Stimulated activated CD8-positive, alpha-beta memory T cell treated with anti-CD3 and anti-CD28 coated beads, Interleukin-4, amount 100 ng/mL, for 24 hours (primary cell): ENCODE data around the gene CCR6.
"Not testable (repeated sequence)": the region's sequence is repeated elsewhere in the genome, so short reads cannot be mapped to it uniquely, and the experiment has no call there.

ENCODE experiments used
- DNase-seq: peaks from one replicate; pipeline ENCODE4 v3.0.0-alpha.2; 2020; ENCODE audit warnings: low read depth

Gene CCR6

DNA sequence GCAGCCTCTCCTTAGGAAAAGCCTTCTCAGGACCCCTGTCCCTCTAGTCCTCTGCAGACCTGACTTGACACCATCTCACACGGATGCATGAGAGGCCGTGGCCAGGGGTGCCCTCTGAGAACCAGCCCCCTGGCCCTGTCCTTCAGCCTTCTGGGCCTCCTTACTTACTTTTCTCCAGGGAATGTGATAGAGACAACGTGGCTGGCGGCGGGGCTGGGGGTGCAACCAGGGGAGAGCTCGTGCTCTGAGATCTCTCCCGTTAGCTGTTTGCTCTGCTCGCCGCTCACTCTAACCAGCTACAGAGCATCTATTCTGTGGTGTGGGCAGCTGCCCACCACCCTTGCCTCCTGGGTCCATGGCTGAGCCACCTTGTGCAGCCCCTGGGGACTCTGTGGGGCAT is 20.1 kb downstream of the CCR6 start:
- no peak for DNase-seq

- no peak for DNase-seq
Measured at GRCh38 chr6:167145461-167145860, 22.6 kb downstream of the CCR6 start.

DNA sequence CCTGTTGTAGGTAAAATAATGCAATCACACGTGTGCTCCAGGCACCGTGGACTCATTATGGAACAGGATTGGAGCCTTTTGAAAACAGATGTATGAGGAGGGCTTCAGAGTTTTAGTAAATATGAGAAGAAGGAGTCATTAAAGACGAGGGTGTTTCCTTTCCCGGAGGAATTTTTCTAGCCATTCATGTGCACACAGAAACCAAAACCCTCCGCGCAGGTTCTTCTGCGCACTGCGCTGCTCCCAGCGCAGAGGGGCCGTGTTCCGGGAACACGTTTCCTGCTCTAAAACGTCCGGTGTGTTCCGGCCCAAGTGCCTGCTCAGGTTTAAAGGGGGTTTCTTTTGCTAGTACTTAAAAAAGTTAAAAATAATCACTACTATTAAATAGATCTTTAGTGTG is 23.2 kb downstream of the CCR6 start:
- no peak for DNase-seq

- no peak for DNase-seq
Measured at GRCh38 chr6:167146977-167147376, 24.1 kb downstream of the CCR6 start.

DNA sequence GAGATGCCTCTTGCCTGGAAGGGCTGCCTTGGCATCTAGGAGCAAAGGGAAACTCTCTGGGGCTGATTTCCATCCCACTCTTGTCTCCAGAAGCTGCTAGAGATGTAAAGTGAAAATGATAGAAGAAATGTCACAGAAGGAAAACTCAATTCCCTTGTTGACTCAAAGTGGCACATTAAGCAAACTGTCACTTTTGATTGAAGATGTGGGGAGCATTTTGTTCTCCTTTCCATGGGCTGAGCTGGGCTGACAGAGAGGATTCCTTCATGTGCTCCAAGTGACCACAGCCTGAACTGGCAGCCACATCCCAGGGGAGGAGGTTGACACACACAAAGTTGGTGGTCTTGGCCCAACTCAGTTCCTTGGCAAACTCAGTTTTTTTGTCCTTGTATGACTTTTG is 25.1 kb downstream of the CCR6 start:
- DNase-seq: no peak

- DNase-seq: no peak
Measured at GRCh38 chr6:167148997-167149396, 26.1 kb downstream of the CCR6 start.

- no peak for DNase-seq
Measured at GRCh38 chr6:167150941-167151549, 28.1 kb downstream of the CCR6 start.

DNA sequence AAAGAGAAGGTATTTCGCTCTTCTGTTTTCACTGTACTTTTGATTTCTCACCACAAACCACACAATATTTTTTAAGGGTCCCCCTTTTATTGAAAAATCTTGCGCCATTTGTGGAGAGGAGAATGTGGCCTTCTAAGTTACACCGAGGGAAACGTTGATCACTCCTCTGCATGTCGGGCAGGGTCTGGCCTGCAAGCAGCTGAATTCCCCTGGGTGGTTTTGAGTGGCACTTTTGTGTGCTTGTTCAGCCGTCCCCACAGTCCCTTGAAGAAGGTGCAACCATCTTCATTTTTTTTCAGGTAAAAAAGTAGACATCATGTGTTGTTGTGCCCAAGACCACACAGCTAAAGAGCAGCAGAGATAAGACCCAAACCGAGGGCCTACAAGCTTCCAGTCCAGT is 28.8 kb downstream of the CCR6 start:
- DNase-seq: no peak

DNA sequence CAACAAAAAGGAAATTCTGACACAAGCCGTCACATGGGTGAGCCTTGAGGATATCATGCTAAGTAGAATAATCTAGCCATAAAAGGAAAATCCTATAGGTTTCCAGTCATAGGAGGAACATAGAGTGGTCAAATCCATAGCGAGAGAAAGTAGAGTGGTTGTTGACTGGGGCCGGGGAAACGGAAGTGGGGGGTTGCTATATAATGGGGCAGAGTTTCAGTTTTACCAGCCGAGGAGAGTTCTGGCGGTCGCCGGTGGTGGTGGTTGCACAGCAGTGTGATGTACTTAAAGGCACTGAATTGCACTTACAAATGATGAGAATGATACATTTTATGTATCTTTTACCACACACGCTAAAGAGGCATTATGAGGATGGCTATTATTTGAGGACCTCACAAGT is 30.0 kb downstream of the CCR6 start:
- no peak for DNase-seq

GRCh38 chr6:167153521-167153959 is 30.6 kb downstream of the CCR6 start:
- no peak for DNase-seq

GRCh38 chr6:167154291-167154690 is 31.4 kb downstream of the CCR6 start:
- DNase-seq: no peak

DNA sequence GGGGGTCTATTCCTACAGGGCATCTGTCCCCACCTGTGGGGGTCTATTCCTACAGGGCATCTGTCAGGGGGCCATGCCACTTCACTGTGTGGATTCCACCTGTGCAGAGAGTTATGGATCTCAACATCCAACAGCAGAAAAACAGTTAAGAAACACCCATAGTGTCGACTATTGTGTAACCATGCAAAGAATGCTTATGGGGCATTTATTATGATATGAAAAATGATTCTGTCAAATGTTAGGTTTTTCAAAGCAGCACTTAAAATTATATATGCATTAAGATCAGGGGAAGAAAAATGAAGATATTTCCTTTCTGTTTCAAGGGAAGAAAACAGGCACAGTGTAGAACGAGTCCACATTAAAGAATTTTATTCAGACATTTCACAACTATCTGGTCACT is 32.0 kb downstream of the CCR6 start:
- DNase-seq: no peak

GRCh38 chr6:167157414-167157813 is 34.5 kb downstream of the CCR6 start:
- no peak for DNase-seq

GRCh38 chr6:167157863-167158262 is 35.0 kb downstream of the CCR6 start, which contains the start of gene GPR31:
GPR31 (minus strand) TSS chr6:167157980; CDS start chr6:167157831, 149 bp downstream.
- no peak for DNase-seq

GRCh38 chr6:167161851-167162467 is 39.1 kb downstream of the CCR6 start:
- DNase-seq: no peak

DNA sequence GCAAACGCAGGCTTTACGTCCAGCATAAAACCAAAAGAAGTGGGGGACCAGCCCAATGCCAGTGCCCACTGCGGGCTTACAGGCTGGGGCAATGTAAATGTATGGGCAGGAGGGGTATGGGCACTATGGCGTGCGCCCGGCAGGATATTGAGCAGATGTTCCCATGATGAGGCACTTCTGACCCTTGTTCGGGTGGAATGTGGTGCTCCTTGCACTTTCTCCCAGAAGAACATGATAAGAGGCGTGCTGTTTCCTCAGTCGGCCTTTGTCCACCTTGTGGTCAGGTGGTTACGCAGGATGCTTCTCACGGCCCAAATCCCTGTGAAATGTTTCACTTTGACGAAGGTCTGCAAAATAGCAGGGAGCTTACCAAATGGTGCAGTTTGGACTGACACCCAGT is 39.7 kb downstream of the CCR6 start:
- DNase-seq: no peak

DNA sequence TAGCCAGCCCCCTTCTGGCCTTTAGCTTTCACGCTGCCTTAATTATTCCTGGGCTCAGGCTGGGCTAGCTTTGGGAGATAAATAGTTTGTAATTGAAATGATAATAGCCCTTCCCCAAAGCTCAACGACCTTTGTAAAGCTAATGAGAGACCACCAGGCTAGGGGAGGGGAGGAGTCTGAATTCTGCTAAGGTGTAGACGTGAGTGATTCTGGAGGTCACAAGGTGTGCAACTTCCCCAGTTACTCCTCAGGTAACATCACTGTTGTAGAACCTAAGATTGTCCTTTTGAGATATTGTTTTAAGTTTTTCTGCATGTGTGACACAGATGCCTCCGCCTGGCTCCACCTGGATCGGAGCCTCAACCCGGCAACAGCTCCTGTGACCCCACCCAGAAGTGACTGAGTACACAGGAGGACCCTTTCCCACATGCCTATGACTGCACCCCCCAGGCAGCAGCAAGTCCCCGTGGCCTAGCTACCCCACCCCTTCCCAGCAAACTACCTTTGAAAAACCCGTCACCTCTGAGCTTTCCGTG is 40.6 kb downstream of the CCR6 start:
- no peak for DNase-seq

DNA sequence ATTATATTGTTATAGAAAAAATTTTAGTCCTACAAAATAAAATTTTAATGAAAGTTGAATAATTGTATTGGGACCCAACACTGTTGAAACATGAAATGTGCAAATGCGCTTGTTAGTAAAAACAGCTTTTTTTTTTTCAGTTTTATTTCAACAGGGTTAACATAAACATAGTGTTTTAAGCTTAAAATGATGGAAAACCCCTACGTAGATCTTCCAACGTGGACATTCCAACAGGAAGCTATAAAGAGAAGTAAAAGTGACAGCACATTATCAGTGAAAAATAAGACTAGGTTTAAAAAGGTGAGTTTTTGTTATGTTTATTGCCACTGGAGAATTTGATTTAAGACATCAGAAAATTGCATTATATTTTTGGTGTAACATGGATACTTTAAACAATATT is 41.4 kb downstream of the CCR6 start:
- DNase-seq: no peak

GRCh38 chr6:167165858-167166471 is 43.1 kb downstream of the CCR6 start:
- no peak for DNase-seq

- not testable (repeated sequence) for DNase-seq
Measured at GRCh38 chr6:167167699-167168098, 44.8 kb downstream of the CCR6 start.

- not testable (repeated sequence) for DNase-seq
Measured at GRCh38 chr6:167168296-167168695, 45.4 kb downstream of the CCR6 start.

GRCh38 chr6:167169867-167170266 is 47.0 kb downstream of the CCR6 start:
- not testable (repeated sequence) for DNase-seq

DNA sequence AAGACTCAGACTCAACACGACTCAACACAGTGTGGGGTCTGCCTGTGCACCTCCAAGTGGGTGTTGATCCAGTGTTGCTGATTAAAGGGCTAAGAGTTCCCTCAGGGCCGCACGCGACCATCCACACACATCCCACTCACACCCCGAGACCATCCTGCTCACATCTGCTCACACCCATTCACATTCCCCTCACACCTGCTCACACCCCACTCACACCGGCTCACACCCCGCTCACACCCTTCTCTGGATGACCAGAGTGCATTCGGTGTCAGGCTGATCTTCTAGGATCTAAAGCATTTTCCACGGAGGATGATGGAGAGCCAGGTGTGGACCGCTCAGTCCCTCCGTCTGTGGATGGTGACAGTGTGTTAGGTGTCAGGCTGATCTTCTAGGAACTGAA is 48.4 kb downstream of the CCR6 start:
- not testable (repeated sequence) for DNase-seq
